Prostate gland (tissue), 2 donors: Measurements from ENCODE around the gene ALDH3A2. TPM values are rescaled to one million over a fixed set of nuclear protein-coding genes. Genes with fewer than 3 reads are reported as not detected.

Experiments used
- DNase-seq: peaks from one replicate; pipeline ENCODE4 v3.0.0-alpha.2; 2019; ENCODE audit warnings: low spot score
- H3K27ac ChIP-seq, 2 donors: fragments of 200-600 bp; sonication (generic); 2 replicates each; pipeline ENCODE4 v1.5.1; 2017 to 2019
- H3K27me3 ChIP-seq: fragments of 200-600 bp; sonication (generic); replicated peaks from 2 replicates; pipeline ENCODE4 v1.5.1; 2019; ENCODE audit not compliant: insufficient read depth
- H3K36me3 ChIP-seq, 2 donors: fragments of 200-600 bp; sonication (generic); 1 replicate in 1 of 2; 2 replicates in 1 of 2; pipeline versions ENCODE4 v1.5.1 to v1.8.1; 2017 to 2019
- H3K4me1 ChIP-seq: fragments of 200-600 bp; sonication (generic); replicated peaks from 2 replicates; pipeline ENCODE4 v1.5.1; 2019
- H3K4me3 ChIP-seq, 2 donors: fragments of 200-600 bp; sonication (generic); 2 replicates each; pipeline ENCODE4 v1.5.1; 2017 to 2019
- H3K9me3 ChIP-seq: fragments of 200-600 bp; sonication (generic); 2 replicates; pipeline ENCODE4 v1.5.1; 2017
- CTCF ChIP-seq, 4 experiments: fragments of 200-600 bp in 2 of 4; fragments of 450-650 bp in 2 of 4; sonication (generic) in 2 of 4; IDR thresholded peaks; 1 replicate in 3 of 4; 2 replicates in 1 of 4; pipeline ENCODE4 v1.5.1; 2016 to 2019; ENCODE audit warnings: antibody characterized with exemption in 4 of 4, mild to moderate bottlenecking in 2 of 4, moderate library complexity in 2 of 4
- POLR2A ChIP-seq: fragments of 450-650 bp; IDR thresholded peaks from one replicate; pipeline ENCODE4 v1.6.1; 2016; ENCODE audit warnings: antibody characterized with exemption, mild to moderate bottlenecking
- POLR2AphosphoS5 ChIP-seq: sonication (generic); formaldehyde crosslinking; IDR thresholded peaks from one replicate; pipeline ENCODE4 v1.6.1; 2017; ENCODE audit warnings: antibody characterized with exemption
- WGBS: methylation state at CpG from one replicate; pipeline ENCODE4 v1.1.5; 2018; 5-methylcytosine and 5-hydroxymethylcytosine counted together
- intact Hi-C: fragments of 100-400 bp; cut with DNase I; formaldehyde crosslinking; loops from one replicate; pipeline ENCODE4 v1.14.2; 2022
- total RNA-seq, 2 donors: library from RNA; depleted of rRNA; stranded (reverse); fragments of >200 nt; gene quantifications; one replicate each; pipeline ENCODE4 v1.1.0, GENCODE V29; 2016

ALDH3A2 gene
- total RNA-seq, 2 donors from 2014 or later, result 202 to 357 TPM

- Histone ChIP-seq H3K27ac (no peak overlapping the region), H3K27me3 (no peaks in the 10 kb centered on the region), H3K4me1 (peaks cover 14% of the 10 kb centered on the region), H3K9me3 (no peaks in the 10 kb centered on the region), H3K4me3 (no peak overlapping the region), H3K36me3 (peaks cover 0 to 7% of the 10 kb centered on the region in 2 donors)
- no peak for DNase-seq
- no peak for TF ChIP-seq POLR2AphosphoS5
- TF ChIP-seq POLR2A, result no peak
- no peak for TF ChIP-seq CTCF (IDR thresholded peaks at IDR 0.05)
- WGBS, result 98% methylated on average over 4 of the region's 4 CpGs
- intact Hi-C loops, result loop anchor here (5.0 kb wide), 1 partner anchor 143 kb away; no protein-coding TSS in a partner anchor
Observed at GRCh38 chr17:19654896-19655295, 6.3 kb downstream of the ALDH3A2 start.

GRCh38 chr17:19656336-19656735, 7.8 kb downstream of the ALDH3A2 start:
- no peak for DNase-seq
- H3K4me1 ChIP-seq, result peaks cover 19% of the 10 kb centered on the region
- H3K27ac ChIP-seq, result peak overlapping the region; percentile 26 to 67
- no peak for TF ChIP-seq POLR2A
- TF ChIP-seq CTCF (IDR thresholded peaks at IDR 0.05), result no peak
- no peak for TF ChIP-seq POLR2AphosphoS5
- 92% methylated on average over 4 of the region's 4 CpGs for WGBS
- no peaks in the 10 kb centered on the region for H3K9me3 ChIP-seq
- no peak overlapping the region for H3K4me3 ChIP-seq
- no peaks in the 10 kb centered on the region for H3K27me3 ChIP-seq
- H3K36me3 ChIP-seq, result peaks cover 0 to 7% of the 10 kb centered on the region in 2 donors
- intact Hi-C loops, result no loop called here

DNA sequence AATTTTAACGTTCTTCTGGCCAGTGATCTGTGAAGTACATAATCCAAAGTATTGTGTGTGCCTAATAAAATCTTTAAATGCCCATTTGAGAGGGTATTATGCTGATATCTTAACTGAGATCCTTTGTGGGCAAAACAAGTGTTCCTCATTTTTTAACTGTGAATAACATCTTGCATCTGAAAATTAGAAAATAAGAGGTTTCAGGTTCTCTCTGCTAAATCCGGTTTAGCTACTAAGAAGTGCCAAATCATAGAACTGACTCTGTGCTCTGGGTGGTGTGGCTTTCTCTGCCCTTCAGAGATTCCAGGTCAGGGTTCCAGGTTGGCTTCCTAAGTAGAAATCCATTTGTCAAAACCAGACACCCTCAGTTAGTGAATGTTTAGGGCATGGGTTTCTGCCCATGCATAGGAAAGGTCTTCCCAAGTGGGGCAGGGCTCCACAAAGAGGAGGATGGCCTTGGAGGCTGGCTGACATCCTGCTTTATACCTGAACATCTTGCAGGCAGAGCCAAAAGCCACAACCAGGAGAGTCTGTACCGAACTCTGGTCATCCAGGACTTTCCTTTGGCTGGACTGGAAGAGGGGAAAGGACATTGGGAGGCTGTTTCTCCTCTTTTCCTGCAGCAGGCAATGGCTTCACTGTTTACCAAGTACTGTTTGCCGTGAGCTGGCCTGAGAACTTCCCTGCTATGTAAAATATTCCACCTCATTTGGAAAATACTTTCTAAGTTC, 8.5 kb downstream of the ALDH3A2 start:
- no peak for DNase-seq
- no peak overlapping the region for H3K4me3 ChIP-seq
- intact Hi-C loops, result no loop called here
- peak overlapping the region; percentile 26 to 67 for H3K27ac ChIP-seq
- H3K4me1 ChIP-seq, result peaks cover 17% of the 10 kb centered on the region
- TF ChIP-seq CTCF (IDR thresholded peaks at IDR 0.05) (no peak), POLR2A (no peak), POLR2AphosphoS5 (peak; percentile 47)
- H3K9me3 ChIP-seq, result no peaks in the 10 kb centered on the region
- no peaks in the 10 kb centered on the region for H3K27me3 ChIP-seq
- H3K36me3 ChIP-seq, result peaks cover 0 to 7% of the 10 kb centered on the region in 2 donors
- WGBS, result 26% methylated on average over 4 of the region's 4 CpGs

GRCh38 chr17:19659366-19660177, 11.0 kb downstream of the ALDH3A2 start:
- no peak overlapping the region for H3K4me3 ChIP-seq
- peaks cover 11% of the 10 kb centered on the region for H3K4me1 ChIP-seq
- 61% methylated on average over 7 of the region's 7 CpGs for whole genome bisulfite sequencing
- H3K27me3 ChIP-seq, result no peaks in the 10 kb centered on the region
- intact Hi-C loops, result no loop called here
- H3K9me3 ChIP-seq, result no peaks in the 10 kb centered on the region
- peak overlapping the region; percentile 3 to 67 for H3K27ac ChIP-seq
- TF ChIP-seq CTCF (IDR thresholded peaks at IDR 0.05), result no peak
- peak; percentile 71 for TF ChIP-seq POLR2AphosphoS5
- no peaks in the 10 kb centered on the region for H3K36me3 ChIP-seq
- DNase-seq, result peak; percentile 74
